Endothelial cell of hepatic sinusoid (primary cell): Measurements from ENCODE around the gene CHFR.
"Not testable (repeated sequence)": the region's sequence is repeated elsewhere in the genome, so short reads cannot be mapped to it uniquely, and the experiment has no call there.

Source experiments
- in situ Hi-C: cut with HindIII; loops from 2 replicates; pipeline ENCODE4 v1.10.0; 2017; ENCODE audit warnings: low sequenced_read_pairs

Gene CHFR

GRCh38 chr12:132841151-132841550, 46.3 kb downstream of the CHFR start:
- in situ Hi-C loops = no loop called here

GRCh38 chr12:132840536-132840935, 46.9 kb downstream of the CHFR start:
- in situ Hi-C loops = no loop called here

GRCh38 chr12:132839558-132840235, 47.7 kb downstream of the CHFR start:
- in situ Hi-C loops = no loop called here

GRCh38 chr12:132838410-132839080, 48.9 kb downstream of the CHFR start:
- in situ Hi-C loops = no loop called here

GRCh38 chr12:132837693-132838409, 49.6 kb downstream of the CHFR start:
- in situ Hi-C loops = no loop called here

GRCh38 chr12:132836795-132837331, 50.5 kb downstream of the CHFR start:
- in situ Hi-C loops = no loop called here

- in situ Hi-C loops = not testable (repeated sequence)
These were observed 51.2 kb downstream of the CHFR start for GRCh38 chr12:132836230-132836629.

GRCh38 chr12:132835076-132836025, 52.1 kb downstream of the CHFR start:
- in situ Hi-C loops = no loop called here

- in situ Hi-C loops = no loop called here
These were observed 53.2 kb downstream of the CHFR start for GRCh38 chr12:132834181-132834711.

- in situ Hi-C loops = no loop called here
These were observed 54.1 kb downstream of the CHFR start for GRCh38 chr12:132833341-132833740.

- in situ Hi-C loops = no loop called here
These were observed 55.6 kb downstream of the CHFR start for GRCh38 chr12:132831771-132832170.

GRCh38 chr12:132828706-132829534, 58.5 kb downstream of the CHFR start, which contains the start of gene GOLGA3:
TSS of gene GOLGA3 (minus strand) at chr12:132828869. CDS start at chr12:132822128, 6,741 bp downstream.
- in situ Hi-C loops = no loop called here

- in situ Hi-C loops = no loop called here
These were observed 59.4 kb downstream of the CHFR start for GRCh38 chr12:132827763-132828703.

GRCh38 chr12:132825861-132826260, 61.5 kb downstream of the CHFR start:
- in situ Hi-C loops = no loop called here

- in situ Hi-C loops = no loop called here
These were observed 62.3 kb downstream of the CHFR start for GRCh38 chr12:132825089-132825488.

- in situ Hi-C loops = no loop called here
These were observed 63.4 kb downstream of the CHFR start for GRCh38 chr12:132824053-132824452.

- in situ Hi-C loops = loop anchor here (5.0 kb wide), 1 partner anchor 101 kb away; no protein-coding TSS in a partner anchor
These were observed 68.8 kb downstream of the CHFR start for GRCh38 chr12:132818562-132818961.

GRCh38 chr12:132814232-132814631, 73.2 kb downstream of the CHFR start:
- in situ Hi-C loops = no loop called here
